HTR-8/SVneo (cell line): ENCODE data around the gene RSBN1.
A peak's percentile ranks its signal among the peaks of the same experiment; 100 is the strongest.

Experiments used
- DNase-seq: peaks from one replicate; pipeline ENCODE4 v3.0.0; 2011; ENCODE audit warnings: low spot score, mixed read lengths; ENCODE audit not compliant: insufficient read length
- FAIRE-seq: peaks from 2 replicates; lab custom pipeline; 2011; peaks lifted over from hg19 to GRCh38; lab: Jason Lieb, UNC

The RSBN1 gene

DNA sequence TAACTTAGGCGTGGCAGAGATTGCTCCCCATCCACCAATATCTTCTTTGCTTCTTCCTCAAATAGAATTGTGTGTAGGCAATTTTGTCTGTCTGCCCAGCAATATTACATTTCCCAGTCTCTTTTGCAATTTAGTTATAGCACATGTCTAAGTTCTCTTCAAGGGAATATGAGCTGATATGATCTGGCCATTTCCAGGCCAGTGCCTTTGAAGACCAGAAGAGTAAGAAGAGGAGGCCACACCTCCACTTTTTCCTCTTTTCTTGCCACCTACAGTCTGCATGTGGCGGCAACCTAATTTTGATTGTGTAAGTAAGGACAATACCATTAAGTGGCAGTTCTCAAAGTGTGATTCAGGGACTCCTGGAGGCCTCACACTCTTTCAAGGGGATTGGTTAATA lies 6.3 kb upstream of the RSBN1 start:
- DNase-seq (no peak), FAIRE-seq (no peak)

DNA sequence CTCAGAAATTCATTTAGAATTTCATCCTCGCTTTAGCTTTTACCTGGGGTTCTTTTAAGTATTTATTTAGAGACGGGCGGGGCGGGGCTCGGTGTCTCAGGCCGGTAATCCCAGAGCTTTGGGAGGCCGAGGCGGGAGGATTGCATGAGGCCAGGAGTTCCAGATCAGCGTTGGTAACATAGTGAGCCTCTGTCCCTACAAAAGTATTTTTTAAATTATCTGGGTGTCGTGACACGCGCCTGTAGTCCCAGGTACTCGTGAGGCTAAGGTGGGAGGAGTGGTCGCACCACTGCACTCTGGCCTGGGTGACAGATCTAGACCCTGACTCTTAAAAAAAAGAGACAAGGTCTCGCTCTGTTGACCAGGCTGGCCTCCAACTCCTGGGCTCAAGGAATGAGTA lies 942 bp upstream of the RSBN1 start:
- no peak for DNase-seq
- FAIRE-seq: no peak

DNA sequence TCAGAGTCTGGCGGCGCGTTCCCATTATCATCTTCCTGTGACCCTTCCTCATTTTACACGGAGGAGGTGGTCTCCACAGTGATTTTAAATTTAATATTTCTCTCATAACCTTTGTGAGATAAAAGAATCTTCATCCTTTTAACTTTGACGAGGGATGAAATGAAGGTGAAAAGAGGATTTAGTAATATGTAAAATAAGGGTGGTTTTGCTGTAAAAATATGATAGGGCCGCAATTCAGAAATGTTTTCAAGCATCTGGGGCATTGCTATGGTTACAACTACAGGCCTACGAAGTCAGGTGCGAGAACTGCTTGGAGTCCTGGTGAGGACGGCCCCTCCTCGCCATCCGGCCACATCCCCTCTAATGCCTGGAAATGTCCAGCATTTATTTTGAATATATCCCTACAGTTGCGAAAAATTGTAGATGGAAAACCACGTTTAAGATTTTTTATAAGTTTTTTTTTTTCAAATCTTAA lies 422 bp upstream of the RSBN1 start:
- FAIRE-seq: no peak
- no peak for DNase-seq

DNA sequence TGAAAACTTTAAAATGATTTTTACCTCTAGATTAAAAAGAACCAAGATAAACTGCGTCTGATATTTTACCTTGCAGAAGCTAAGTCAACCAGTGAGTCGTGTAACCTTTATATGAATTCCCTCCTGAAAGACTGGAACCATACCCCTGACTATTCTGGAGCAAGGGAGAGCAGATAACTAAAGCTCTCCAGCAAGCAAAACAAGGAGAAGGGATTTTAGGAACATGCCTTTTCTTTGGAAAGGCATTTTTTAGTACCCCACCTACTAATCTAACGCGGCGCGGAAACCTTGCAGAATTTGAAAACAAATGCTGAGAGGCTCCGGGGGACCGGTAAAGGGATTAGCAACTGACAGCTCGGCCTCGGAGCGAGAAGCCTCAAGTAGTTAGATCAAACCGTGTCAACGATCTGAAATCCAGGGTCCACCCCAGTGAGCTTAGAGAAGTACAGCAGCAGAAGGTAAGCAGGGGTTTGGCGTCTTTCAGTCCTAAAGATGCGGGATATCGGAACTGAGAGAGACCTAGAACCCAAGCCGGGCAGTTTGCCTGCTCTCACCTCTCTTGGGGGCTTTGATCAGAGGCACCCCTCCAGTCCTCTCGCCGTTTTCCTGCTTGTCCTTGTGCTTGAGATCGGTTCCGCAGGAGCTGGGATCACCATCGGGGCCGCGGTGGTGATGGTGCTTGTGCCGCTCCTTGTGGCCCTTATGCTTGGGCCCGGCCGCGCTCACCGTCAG lies 954 bp downstream of the RSBN1 start:
- DNase-seq (no peak), FAIRE-seq (no peak)

DNA sequence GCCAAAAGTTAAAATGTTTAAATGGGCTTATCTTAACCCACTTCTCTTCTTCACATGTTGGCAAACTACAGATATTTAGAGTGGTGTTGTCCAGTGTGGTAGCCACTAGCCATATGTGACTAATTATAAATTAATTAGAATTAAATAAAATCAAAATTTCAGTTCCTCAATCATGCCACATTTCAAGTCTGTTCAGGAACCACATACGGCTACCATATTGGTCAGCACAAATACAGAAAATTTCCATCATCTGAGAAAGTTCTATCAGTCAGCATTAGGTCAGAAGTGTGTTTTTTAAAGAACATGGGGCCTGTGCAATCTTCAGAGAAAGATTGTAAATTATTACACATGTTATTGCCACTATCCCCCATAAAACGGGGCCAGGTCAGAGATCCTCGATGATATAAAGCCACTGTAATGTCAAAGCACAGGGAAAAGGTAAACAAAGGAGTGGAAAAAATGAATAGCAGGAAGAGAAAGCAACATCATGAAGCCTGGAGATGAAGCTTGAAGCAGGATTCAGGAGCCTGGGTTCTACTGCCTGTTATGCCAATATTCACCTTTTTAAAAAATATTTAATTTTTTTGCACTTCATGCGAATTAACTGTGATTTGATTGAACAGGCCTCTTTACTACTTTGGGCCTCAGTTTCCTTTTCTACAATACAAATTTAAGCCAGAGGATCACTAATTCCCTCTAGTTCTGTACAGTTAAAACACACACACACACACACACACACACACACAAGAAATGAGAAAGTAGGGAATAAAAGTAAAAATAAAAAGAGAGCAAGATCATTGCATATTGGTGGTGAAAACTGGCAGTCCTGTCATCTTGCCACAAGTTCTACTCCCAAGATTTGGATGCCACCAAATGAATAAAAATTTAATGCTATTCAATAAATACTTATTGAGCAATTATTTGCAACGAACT lies 2.3 kb downstream of the RSBN1 start:
- DNase-seq (no peak), FAIRE-seq (no peak)

DNA sequence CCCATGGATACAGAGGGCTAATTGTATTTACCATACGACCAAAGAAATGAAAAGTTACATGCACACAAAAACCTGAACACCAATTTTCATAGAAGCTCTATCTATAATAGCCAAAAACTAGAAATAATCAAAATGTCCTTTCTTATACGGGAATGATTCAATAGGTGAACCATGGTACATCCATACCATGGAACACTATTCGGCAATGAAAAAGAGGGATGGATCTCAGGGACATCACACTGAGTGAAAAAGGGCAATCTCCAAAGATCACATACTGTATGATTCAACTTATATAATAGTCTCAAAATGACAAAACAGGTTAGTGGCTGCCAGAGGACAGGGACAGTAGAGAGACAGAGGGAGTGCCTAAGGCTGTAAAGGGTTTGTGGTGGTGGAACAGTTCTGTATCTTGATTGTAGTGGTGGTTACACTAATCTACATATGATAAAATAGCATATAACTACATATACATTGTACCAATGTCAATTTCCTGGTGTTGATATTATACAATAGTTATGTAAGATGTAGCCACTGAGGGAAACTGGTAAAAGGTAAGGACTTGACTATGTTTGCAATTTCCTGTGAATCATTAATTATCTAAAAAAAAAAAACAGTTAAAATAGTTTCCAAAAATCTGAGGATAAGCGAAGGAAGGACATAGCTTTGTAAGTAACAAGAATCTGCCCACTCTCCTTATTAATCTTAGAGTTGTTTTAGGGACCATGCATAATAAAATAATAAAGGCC lies 3.7 kb downstream of the RSBN1 start:
- FAIRE-seq (no peak), DNase-seq (no peak)

DNA sequence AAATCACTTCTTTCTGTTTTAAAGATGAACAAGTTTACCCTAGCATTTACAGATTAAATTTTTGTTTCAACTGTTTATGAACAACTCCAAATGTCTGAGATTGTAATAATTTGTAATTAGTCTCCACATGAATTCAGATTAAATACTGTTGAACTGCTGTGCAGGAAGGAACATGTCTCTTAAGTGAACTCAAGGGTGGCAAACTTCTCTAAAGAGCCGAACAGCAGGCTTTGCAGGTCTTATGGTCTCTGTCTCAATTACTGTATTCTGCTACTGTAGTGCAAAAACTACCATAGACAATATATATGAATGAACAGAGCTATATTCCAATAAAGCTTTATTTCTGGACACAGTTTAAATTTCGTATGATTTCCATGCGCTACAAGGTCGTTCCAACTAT lies 6.6 kb downstream of the RSBN1 start:
- no peak for DNase-seq
- no peak for FAIRE-seq

DNA sequence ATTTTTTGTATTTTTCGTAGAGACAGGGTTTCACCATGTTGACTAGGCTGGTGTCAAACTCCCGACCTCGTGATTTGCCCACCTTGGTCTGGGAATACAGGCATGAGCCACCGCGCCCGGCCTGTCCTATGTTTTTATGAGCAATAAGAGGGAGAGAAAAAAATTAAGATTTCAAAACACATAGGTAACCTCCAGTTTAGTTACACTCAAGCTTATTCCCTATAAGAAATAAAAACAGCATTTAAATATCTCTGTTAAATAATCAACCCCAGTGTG lies 7.1 kb downstream of the RSBN1 start:
- DNase-seq: no peak

DNA sequence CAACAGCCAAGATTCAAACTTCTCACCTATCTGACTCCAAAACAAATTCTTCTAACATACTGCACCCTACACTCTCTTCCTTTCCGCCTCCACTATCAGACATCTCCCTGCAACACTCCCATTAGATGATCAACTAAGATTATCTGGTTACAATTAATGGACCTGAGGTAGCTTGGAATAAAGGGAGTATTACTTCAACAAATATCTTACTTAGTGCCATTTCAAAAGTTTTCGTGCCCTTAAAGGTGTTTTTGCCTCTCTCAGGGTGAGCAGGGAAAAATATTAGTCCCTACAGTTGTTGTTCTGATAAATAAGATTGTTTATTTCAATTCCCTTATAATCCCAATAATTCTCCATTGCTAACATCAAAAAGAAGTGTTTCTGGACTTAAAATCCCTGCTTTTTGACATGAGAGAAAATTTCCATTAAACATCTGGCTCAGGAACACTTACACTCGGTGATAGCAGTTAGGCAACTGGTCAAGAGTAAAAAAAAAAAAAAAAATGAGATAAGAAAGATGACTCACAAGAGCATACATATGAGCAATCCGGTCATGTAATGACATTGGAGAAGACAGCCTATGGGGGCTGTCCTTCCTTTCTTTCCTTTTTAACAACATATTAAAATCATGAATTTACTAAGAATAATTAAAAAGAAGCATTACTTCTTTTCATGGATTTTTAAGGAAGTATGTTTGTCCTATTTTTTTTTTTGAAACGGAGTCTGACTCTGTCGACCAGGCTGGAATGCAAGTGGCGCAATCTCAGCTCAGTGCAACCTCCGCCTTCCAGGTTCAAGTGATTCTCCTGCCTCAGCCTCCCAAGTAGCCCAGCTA lies 7.6 kb downstream of the RSBN1 start:
- DNase-seq (peak; percentile 29), FAIRE-seq (no peak)

More for the DNA sequence above, 7.1 kb downstream of the RSBN1 start:
- FAIRE-seq: no peak

DNA sequence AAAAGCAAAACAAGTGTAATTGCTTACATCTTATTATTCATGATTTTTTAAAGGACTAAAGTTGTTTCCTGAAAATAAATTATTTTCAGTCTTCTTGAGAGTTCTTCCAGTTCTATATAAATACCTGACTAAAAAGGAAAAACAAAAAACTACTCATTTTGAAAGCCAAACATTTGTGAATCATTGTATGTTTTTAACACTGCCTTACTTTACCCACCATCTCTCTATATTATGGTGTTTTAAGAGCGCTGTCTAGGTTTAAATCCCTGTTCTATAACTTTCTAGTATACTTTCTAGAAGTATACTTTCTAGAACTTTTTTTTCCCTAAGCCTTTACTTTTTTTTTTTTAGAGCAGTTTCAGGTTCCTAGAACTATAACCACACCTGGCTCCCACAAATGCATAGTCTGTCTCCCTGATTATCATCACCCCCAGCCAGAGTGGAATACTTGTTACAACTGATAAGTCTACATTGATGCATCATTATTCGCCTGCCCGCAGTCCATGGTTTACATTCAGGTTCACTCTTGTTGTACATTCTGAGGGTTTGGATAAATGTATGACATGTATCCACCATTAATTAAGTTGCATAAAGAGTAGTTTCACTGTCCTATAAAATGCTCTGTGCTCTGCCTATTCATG lies 9.8 kb downstream of the RSBN1 start:
- DNase-seq (no peak), FAIRE-seq (no peak)

DNA sequence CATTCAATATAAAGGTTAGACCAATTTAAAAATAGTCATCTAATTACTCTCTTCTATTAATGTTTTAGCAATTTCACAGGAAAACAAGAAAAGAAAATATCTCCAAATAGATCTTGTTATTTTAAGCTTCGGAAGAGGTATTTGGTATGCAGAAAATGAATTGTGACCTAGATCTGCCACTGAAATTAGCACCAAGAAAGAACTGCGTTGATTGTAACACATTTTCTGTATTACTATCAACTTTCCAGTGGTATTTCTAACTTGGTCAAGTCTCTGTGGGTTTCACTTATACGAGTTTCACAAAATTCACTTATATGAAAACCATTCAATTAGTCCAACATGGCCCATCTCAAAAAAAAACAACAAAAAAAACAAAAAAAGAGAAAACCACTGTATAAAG lies 11.8 kb downstream of the RSBN1 start:
- DNase-seq (no peak), FAIRE-seq (no peak)

DNA sequence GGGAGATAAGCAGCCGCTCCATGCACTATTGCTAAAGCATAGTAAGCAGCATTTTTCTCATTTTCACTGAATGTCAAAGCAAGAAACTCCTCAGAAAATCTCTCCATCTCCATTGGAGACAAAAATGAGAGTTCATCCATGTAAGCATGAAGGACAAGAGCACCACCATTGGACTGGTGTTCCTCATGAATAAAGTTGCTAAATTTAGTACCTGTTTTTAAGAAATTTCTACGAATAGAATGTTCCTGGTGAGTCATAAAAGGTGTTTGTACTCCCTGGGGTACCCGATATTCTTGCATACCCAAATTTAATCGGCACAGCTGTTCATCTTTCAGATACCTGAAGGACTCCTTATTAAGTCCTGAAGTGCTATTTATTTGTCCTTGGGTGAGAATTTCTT lies 14.8 kb downstream of the RSBN1 start:
- FAIRE-seq: no peak
- DNase-seq: no peak

DNA sequence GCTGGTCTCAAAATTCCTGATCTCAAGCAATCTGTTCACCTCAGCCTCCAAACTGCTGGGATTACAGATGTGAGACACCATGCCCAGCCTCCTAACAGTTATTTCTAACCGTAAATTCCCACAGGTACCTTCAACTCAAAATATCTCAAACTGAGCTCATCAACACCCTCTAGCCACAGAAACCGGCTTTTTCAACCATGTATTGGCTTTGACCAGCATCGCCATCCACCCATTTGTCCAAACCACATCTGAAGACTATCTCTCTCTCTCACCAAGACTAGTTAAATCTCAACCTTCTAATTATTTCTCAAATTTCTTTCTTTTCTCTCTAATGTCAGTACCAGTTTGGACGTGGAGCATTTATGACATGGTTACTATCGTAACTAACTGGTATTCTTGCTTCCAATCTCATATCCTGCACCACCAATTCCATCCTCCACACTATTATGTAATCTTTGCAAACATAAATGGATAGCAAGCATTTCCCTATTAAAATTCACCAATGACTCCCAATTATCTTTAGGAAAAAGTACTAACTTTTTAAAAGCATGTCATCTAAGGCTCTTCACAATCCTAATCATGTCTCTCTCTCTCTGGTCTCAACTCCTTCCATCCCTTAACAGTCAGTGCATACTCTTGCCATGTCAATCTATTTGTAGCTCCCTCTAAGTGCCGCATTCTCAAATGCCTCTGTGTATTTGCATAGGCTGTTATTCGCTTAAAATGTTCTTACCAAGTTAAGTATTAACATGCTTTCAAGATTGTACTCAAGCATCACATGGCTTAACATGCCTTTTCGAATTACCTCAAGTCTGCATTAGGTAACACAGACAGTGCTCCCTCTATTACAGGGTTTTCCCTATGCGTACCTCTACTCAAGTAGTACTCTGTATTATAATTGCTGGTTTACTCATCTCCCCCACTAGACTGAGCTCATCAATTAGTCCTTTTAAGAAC lies 18.1 kb downstream of the RSBN1 start:
- DNase-seq: no peak
- FAIRE-seq: no peak

DNA sequence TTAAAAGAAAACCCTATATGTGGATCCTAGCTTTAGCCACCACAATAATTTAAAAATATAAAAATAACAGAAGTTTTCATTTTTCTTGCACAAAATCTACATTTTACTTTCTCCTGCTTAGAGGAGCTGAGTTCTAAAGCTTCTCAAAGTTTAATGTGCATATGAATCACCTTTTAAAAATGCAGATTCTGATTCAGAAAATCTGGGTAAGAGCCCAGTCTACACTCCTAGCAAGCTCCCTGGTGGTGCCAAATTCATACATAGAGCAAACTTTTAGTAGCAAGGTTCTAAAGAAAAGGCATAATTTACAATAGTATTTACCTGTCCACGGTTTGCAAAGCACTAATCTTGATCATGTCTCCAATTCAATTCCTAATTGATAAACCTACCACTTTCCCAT lies 19.3 kb downstream of the RSBN1 start:
- no peak for DNase-seq
- FAIRE-seq: no peak

DNA sequence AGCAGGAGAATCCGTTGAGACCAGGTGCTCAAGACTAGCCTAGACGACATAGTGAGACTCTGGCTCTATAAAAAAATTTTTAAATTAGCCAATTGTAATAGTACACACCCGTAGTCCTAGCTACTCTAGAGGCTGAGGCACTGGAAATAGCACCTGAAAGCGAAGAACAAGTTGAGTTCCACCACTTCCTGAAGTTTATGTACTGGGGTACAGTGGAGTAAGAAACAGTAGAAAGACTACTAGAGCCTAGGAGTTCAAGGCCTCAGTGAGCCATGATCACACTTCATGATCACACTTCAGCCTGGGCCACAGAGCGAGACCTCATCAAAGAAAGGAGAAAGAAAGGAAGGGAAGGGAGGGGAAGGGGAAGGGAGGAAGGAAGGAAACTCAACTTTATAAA lies 19.8 kb downstream of the RSBN1 start:
- FAIRE-seq: no peak
- DNase-seq: no peak

DNA sequence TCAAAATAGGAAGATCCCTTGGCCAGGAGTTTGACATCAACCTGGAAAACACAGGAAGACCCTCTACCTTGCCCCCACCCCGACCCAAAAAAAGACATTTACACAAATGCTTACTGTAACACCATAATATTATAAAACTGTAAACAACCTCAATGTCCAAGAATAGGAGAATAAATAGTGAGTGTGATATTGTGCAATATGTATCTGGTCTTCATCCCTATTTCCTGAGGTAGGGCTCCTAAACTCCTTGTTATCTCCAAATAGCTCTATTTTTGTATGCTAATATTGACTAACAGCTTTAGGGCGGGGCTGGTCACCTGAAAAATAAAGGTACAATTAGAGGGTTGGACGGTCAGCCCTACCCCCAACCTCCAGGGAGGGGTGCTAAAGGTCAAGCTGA lies 23.5 kb downstream of the RSBN1 start:
- no peak for FAIRE-seq

DNA sequence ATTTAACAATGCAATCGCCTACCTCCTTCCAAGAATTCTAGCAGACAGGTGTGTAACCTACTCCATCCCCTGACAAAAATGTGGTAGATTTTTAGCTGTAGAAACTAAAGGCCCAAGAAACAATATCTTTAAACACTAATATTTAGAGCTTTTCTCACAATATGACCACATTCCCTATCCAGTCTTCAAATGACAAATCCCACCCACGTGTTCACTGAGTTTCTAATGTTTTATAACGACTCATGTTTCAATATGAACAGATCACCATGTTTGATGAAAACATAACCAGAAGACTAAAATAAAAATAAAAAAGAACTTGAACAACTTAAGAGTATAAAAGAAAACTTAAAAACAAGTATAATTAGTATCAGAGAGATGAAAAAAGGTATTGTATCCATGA lies 24.6 kb downstream of the RSBN1 start:
- FAIRE-seq (no peak), DNase-seq (no peak)

More for the DNA sequence above, 23.5 kb downstream of the RSBN1 start:
- DNase-seq: no peak

DNA sequence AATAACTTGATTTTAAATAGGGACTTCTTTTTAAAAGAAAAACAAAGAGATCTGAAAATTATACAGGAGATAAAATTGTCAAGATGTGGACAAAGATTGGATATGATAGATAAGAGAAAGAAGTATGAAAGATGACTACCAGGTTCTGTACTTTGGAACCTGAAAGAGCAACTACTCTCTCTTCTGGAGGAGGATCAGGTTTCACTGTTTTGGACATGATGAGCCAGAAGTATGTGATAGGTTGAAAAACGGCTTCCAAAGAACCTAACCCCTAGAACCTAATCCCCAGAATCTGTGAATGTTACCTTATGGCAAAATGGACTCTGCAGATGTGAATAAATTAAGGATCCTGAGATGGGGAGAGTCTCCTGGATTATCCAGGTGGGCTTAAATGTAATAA lies 26.2 kb downstream of the RSBN1 start:
- FAIRE-seq: no peak
- DNase-seq: peak; percentile 5
